OCI-LY7 (cell line): ENCODE results near the gene ABHD15. TPM values are rescaled to one million over a fixed set of nuclear protein-coding genes. Genes with fewer than 3 reads are reported as not detected.
"Not testable (repeated sequence)": the region's sequence is repeated elsewhere in the genome, so short reads cannot be mapped to it uniquely, and the experiment has no call there.

ENCODE experiments used
- BruUV-seq: library from RNA; stranded (reverse); fragments of 400-500 nt; replicated peaks from 2 replicates; lab custom pipeline; 2021; lab: Mats Ljungman, UMichigan
- CTCF ChIA-PET: fragments of 300-600 bp; sonication (Branson Sonifier 250); formaldehyde crosslinking; loops from one replicate; lab custom pipeline; 2022; ENCODE audit warnings: antibody characterized with exemption; ENCODE audit not compliant: unreplicated experiment; lab: Charles Lee
- POLR2A ChIA-PET: fragments of 300-600 bp; sonication (Branson Sonifier 250); formaldehyde crosslinking; loops from one replicate; lab custom pipeline; 2022; ENCODE audit warnings: antibody characterized with exemption; lab: Charles Lee
- DNase-seq: peaks from one replicate; pipeline ENCODE4 v3.0.0-alpha.2; 2015; ENCODE audit warnings: low spot score
- H2AFZ ChIP-seq: fragments of 200-600 bp; sonication (generic), shearing (Covaris generic); 2 replicates; pipeline ENCODE4 v1.6.1; 2014; ENCODE audit warnings: mild to moderate bottlenecking, antibody characterized with exemption, low read length, moderate library complexity
- H3K27ac ChIP-seq: fragments of 200-600 bp; sonication (generic); 2 replicates; pipeline ENCODE4 v1.5.1; 2014; ENCODE audit warnings: mixed run types, low read depth, mild to moderate bottlenecking, moderate library complexity, low read length, inconsistent platforms; ENCODE audit not compliant: poor library complexity, severe bottlenecking
- H3K36me3 ChIP-seq: fragments of 200-600 bp; sonication (generic); 2 replicates; pipeline ENCODE4 v1.6.1; 2014; ENCODE audit warnings: mild to moderate bottlenecking, antibody characterized with exemption, low read length, moderate library complexity, mixed read lengths; ENCODE audit not compliant: insufficient read depth
- H3K4me1 ChIP-seq: fragments of 200-600 bp; sonication (generic); 2 replicates; pipeline ENCODE4 v1.5.1; 2014; ENCODE audit warnings: mild to moderate bottlenecking, low read length; ENCODE audit not compliant: insufficient read depth, poor library complexity, severe bottlenecking
- H3K4me2 ChIP-seq: fragments of 200-600 bp; sonication (generic); 2 replicates; pipeline ENCODE4 v1.6.1; 2014; ENCODE audit warnings: mild to moderate bottlenecking, low read length
- H3K4me3 ChIP-seq: fragments of 200-600 bp; sonication (generic); 2 replicates; pipeline ENCODE4 v1.5.1; 2014; ENCODE audit warnings: mild to moderate bottlenecking, low read depth, low read length; ENCODE audit not compliant: poor library complexity, severe bottlenecking
- H3K79me2 ChIP-seq: fragments of 200-600 bp; sonication (generic); 2 replicates; pipeline ENCODE4 v1.6.1; 2016; ENCODE audit warnings: low read depth, mild to moderate bottlenecking, low read length, moderate library complexity, mixed read lengths; ENCODE audit not compliant: insufficient read depth
- H3K9me2 ChIP-seq: fragments of 200-600 bp; sonication (generic); 2 replicates; pipeline ENCODE4 v1.6.1; 2016; ENCODE audit warnings: mild to moderate bottlenecking, low read length, mixed read lengths; ENCODE audit not compliant: insufficient read depth
- H3K9me3 ChIP-seq: fragments of 200-600 bp; sonication (generic); 2 replicates; pipeline ENCODE4 v1.6.1; 2014; ENCODE audit warnings: mild to moderate bottlenecking, mixed run types, low read length, mixed read lengths
- H4K20me1 ChIP-seq: fragments of 200-600 bp; sonication (generic); 2 replicates; pipeline ENCODE4 v1.6.1; 2014; ENCODE audit warnings: mild to moderate bottlenecking, antibody characterized with exemption, low read length, moderate library complexity, mixed read lengths; ENCODE audit not compliant: insufficient read depth
- EZH2phosphoT487 ChIP-seq: fragments of 200-600 bp; sonication (generic); IDR thresholded peaks from 2 replicates; pipeline ENCODE4 v1.6.1; 2018; ENCODE audit warnings: low read depth, borderline replicate concordance, mild to moderate bottlenecking, mixed run types, antibody characterized with exemption, low read length, moderate library complexity, mixed read lengths
- intact Hi-C: fragments of 100-400 bp; cut with micrococcal nuclease; formaldehyde crosslinking; loops from one replicate; pipeline ENCODE4 v1.10.0; 2022; ENCODE audit not compliant: unreplicated experiment
- total RNA-seq, 2 experiments: library from RNA; depleted of rRNA in 1 of 2; stranded (reverse); fragments of >200 nt in 1 of 2; shearing (Covaris generic) in 1 of 2; gene quantifications; 2 replicates each; pipeline ENCODE4 v1.2.3, GENCODE V29; 2014 to 2022
- TF ChIP-seq, protein P1 (sequence below): fragments of 200-600 bp; sonication (generic); conservative IDR thresholded peaks from 2 replicates; pipeline ENCODE4 v1.5.1; 2014; ENCODE audit warnings: mild to moderate bottlenecking, antibody characterized with exemption, low read length, moderate library complexity, mixed read lengths

The ABHD15 gene
- total RNA-seq, 2 experiments from 2014 or later: 8.5 to 15.3 TPM

DNA sequence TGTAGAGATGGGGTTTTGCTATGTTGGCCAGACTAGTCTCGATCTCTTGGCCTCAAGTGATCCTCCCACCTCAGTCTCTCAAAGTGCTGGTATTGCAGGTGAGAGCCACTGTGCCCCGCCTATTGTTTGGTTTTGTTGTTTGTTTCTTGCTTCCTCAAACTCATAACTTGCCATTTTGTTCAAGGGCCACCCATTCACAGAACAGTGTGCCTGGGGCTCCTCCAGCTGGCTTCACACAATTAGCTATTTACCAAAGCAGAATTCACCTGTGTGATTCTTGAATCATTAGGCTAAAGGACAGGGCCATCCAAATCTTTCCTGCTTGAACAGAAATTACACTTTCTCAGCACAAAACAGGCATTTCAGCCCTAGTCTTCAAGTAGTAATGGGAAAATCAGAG, 7.2 kb downstream of the ABHD15 start:
- Histone ChIP-seq H4K20me1 (no peaks in the 10 kb centered on the region), H2AFZ (no peak overlapping the region), H3K27ac (peak overlapping the region; percentile 46), H3K4me1 (peaks cover 55% of the 10 kb centered on the region), H3K9me2 (no peaks in the 10 kb centered on the region), H3K9me3 (no peaks in the 10 kb centered on the region), H3K4me3 (peak overlapping the region; percentile 3), H3K36me3 (no peaks in the 10 kb centered on the region), H3K79me2 (no peaks in the 10 kb centered on the region), H3K4me2 (peak overlapping the region; percentile 54)
- CTCF ChIA-PET: interaction anchor here (1.0 kb wide), 1 partner anchor 189 kb away, joined by 3 read pairs; no protein-coding TSS in a partner anchor
- TF ChIP-seq EZH2phosphoT487: no peak
- TF ChIP-seq, protein P1, sequence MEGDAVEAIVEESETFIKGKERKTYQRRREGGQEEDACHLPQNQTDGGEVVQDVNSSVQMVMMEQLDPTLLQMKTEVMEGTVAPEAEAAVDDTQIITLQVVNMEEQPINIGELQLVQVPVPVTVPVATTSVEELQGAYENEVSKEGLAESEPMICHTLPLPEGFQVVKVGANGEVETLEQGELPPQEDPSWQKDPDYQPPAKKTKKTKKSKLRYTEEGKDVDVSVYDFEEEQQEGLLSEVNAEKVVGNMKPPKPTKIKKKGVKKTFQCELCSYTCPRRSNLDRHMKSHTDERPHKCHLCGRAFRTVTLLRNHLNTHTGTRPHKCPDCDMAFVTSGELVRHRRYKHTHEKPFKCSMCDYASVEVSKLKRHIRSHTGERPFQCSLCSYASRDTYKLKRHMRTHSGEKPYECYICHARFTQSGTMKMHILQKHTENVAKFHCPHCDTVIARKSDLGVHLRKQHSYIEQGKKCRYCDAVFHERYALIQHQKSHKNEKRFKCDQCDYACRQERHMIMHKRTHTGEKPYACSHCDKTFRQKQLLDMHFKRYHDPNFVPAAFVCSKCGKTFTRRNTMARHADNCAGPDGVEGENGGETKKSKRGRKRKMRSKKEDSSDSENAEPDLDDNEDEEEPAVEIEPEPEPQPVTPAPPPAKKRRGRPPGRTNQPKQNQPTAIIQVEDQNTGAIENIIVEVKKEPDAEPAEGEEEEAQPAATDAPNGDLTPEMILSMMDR: no peak
- POLR2A ChIA-PET: interaction anchor here (2.8 kb wide), 1 partner anchor 32 kb away, joined by 8 read pairs; no protein-coding TSS in a partner anchor
- peak; percentile 33 for DNase-seq
- intact Hi-C loops: loop anchor here (10.0 kb wide), 2 partner anchors 185 to 415 kb away; no protein-coding TSS in a partner anchor
- BruUV-seq: no TSS peak

- H3K9me3 ChIP-seq, intact Hi-C loops, H3K4me2 ChIP-seq, H3K9me2 ChIP-seq, H3K79me2 ChIP-seq, H2AFZ ChIP-seq, BruUV-seq, H3K27ac ChIP-seq, CTCF ChIA-PET, DNase-seq, H4K20me1 ChIP-seq, H3K36me3 ChIP-seq, H3K4me3 ChIP-seq: not testable (repeated sequence)
- POLR2A ChIA-PET: interaction anchor here (2.8 kb wide), 1 partner anchor 34 kb away, joined by 8 read pairs; no protein-coding TSS in a partner anchor
- H3K4me1 ChIP-seq: peaks cover 45% of the 10 kb centered on the region
These were observed 8.7 kb downstream of the ABHD15 start for GRCh38 chr17:29558139-29558538.

GRCh38 chr17:29557739-29558116, 9.1 kb downstream of the ABHD15 start:
- DNase-seq: peak; percentile 21
- Histone ChIP-seq H2AFZ (no peak overlapping the region), H3K4me2 (no peak overlapping the region), H3K4me3 (no peak overlapping the region), H3K9me3 (no peaks in the 10 kb centered on the region), H4K20me1 (no peaks in the 10 kb centered on the region), H3K36me3 (no peaks in the 10 kb centered on the region), H3K27ac (no peak overlapping the region), H3K4me1 (peaks cover 45% of the 10 kb centered on the region), H3K9me2 (no peaks in the 10 kb centered on the region), H3K79me2 (no peaks in the 10 kb centered on the region)
- POLR2A ChIA-PET: no interaction called here
- CTCF ChIA-PET: no interaction called here
- intact Hi-C loops: no loop called here
- TF ChIP-seq EZH2phosphoT487: no peak
- TF ChIP-seq, protein P1: no peak
- no TSS peak for BruUV-seq
